ENCODE measurements around the gene ANO3.

GRCh38 chr11:26702406-26702805 is 370.5 kb downstream of the ANO3 start:
- TF ChIP-seq GATA2 (IDR thresholded peaks at IDR 0.05; ENCODE audit: low read depth, low read length) = no peak
- TF ChIP-seq GATA3 (IDR thresholded peaks at IDR 0.05; ENCODE audit: low read depth, low read length) = no peak
